ENCODE measurements around the gene NFIX.
A peak's percentile ranks its signal among the peaks of the same experiment; 100 is the strongest.

Gene NFIX

DNA sequence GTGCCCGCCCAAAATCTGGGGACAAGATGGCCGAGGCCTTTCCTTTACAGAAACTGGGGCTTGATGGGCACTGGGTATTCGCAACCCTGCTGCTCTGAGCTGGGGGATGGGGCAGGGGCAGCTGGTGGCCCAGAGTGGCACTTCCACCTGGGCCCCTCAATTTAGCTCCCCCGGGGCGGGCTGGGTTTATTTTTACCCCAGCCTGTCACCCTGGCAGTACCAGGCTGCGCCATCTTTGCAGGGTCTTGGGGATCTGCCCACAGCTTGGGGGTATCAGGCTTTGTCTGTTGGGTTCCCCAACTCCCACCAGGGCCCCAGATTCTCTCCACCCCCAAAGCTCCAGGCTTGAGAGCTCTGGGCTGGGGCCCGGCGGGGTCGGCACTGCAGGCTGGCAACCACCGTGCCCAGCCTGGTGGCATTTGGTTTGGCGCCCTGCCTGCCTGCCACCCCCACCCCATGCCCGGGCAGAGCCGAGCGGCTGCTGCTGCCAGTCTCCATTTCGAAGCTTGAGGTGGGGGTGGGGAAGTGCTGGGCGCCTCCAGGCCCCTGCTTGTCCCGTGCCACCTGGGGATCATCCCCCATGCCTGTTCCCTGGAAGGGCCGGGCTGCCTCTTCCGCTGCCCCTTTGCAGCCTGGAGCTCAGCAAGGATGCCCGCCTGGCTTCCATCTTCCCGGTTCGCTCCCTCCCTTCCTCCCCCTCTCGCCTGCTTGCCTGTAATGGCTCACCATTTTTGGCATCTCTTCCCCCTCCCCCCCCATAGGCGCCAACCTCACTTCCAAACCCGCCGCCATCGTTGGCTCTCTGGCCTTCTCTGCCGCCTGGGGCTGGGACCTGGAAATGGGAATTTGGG is 11.4 kb downstream of the NFIX start:
- CTCF ChIA-PET = interaction anchor here (1.0 to 3.9 kb wide), 13 partner anchors 9 to 88 kb away, joined by 3 to 28 read pairs (median 4); partner anchors contain the start of gene NFIX
- POLR2A ChIA-PET = no interaction called here
- no peak overlapping the region for H3K4me3 ChIP-seq (ENCODE audit: control insufficient read depth in 1 of 7, extremely low read depth in 1 of 7, insufficient read depth in 4 of 7, low read depth in 2 of 7, low read length in 6 of 7)
- H3K36me3 ChIP-seq (ENCODE audit: control insufficient read depth in 4 of 4, insufficient read depth in 4 of 4, low read length in 3 of 4) = peaks cover 0 to 6% (median 0%) of the 10 kb centered on the region in 4 experiments
- 93% methylated on average over 18 of the region's 28 CpGs for WGBS (ENCODE audit: insufficient coverage)
- H3K27me3 ChIP-seq (replicated peaks in 2 of 5; ENCODE audit: control insufficient read depth in 4 of 5, insufficient read depth in 5 of 5, low read length in 4 of 5) = peaks cover 0 to 40% (median 18%) of the 10 kb centered on the region in 5 experiments
- DNase-seq = no peak
- no peak overlapping the region for H3K27ac ChIP-seq (ENCODE audit: insufficient read depth in 1 of 2, low read depth in 1 of 2, low read length in 2 of 2, poor library complexity in 1 of 2, severe bottlenecking in 2 of 2)
- peaks cover 0 to 21% (median 10%) of the 10 kb centered on the region in 4 experiments for H3K4me1 ChIP-seq (ENCODE audit: control extremely low read depth in 1 of 4, control insufficient read depth in 4 of 4, insufficient read depth in 4 of 4, low read length in 3 of 4)
- no peaks in the 10 kb centered on the region for H3K9me3 ChIP-seq (ENCODE audit: control extremely low read depth in 1 of 5, control insufficient read depth in 4 of 5, insufficient read depth in 2 of 5, low read depth in 1 of 5, low read length in 4 of 5)

DNA sequence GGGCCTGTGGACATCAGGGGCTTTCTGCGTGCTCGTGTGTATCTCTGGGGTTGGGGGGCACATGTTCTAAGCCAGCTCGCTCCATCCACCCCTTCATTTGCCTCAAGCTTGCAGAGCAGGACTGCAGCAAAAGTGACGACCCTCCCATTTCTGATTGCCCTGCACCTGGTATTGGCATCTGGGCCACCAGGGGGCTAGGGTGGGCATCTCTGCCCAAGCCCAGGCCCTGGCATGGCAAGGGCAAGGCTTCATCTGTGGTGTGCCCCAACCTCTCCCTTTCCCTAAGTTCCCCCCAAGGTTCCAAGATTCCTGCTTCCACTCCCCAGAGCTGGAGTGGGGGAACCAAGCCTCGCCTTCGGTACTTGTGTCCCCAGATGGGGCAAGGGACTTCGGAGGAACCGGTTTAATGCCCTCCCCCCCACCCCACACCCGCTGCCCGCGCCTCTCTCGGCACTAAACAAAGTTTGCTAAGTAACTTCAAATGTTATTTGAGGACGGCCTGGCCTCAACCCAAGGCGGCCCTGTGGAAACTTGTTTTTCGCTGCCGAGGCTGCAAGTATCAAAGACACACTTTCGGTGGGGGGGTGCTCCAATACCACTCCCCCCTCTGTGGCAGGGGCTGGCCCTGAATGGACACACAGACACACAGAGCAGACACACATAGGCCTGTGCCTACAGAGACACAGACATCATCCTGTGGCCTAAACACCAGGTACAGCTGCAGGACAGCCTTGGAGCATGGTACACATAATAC is 12.2 kb downstream of the NFIX start:
- H3K4me1 ChIP-seq (ENCODE audit: control extremely low read depth in 1 of 4, control insufficient read depth in 4 of 4, insufficient read depth in 4 of 4, low read length in 3 of 4) = peaks cover 0 to 29% (median 15%) of the 10 kb centered on the region in 4 experiments
- no peak overlapping the region for H3K27ac ChIP-seq (ENCODE audit: insufficient read depth in 1 of 2, low read depth in 1 of 2, low read length in 2 of 2, poor library complexity in 1 of 2, severe bottlenecking in 2 of 2)
- peaks cover 0 to 48% (median 25%) of the 10 kb centered on the region in 5 experiments for H3K27me3 ChIP-seq (replicated peaks in 2 of 5; ENCODE audit: control insufficient read depth in 4 of 5, insufficient read depth in 5 of 5, low read length in 4 of 5)
- WGBS (ENCODE audit: insufficient coverage) = 91% methylated on average over 12 of the region's 17 CpGs
- DNase-seq = peak in 1 of 3 donors; percentile 28
- peaks cover 0 to 6% (median 0%) of the 10 kb centered on the region in 4 experiments for H3K36me3 ChIP-seq (ENCODE audit: control insufficient read depth in 4 of 4, insufficient read depth in 4 of 4, low read length in 3 of 4)
- ChIA-PET CTCF (interaction anchor here (0.9 to 3.9 kb wide), 9 partner anchors 13 to 87 kb away, joined by 3 to 28 read pairs (median 4); no protein-coding TSS in a partner anchor), POLR2A (no interaction called here)
- H3K4me3 ChIP-seq (ENCODE audit: control insufficient read depth in 1 of 7, extremely low read depth in 1 of 7, insufficient read depth in 4 of 7, low read depth in 2 of 7, low read length in 6 of 7) = no peak overlapping the region
- peaks cover 0 to 3% (median 0%) of the 10 kb centered on the region in 5 experiments for H3K9me3 ChIP-seq (ENCODE audit: control extremely low read depth in 1 of 5, control insufficient read depth in 4 of 5, insufficient read depth in 2 of 5, low read depth in 1 of 5, low read length in 4 of 5)

DNA sequence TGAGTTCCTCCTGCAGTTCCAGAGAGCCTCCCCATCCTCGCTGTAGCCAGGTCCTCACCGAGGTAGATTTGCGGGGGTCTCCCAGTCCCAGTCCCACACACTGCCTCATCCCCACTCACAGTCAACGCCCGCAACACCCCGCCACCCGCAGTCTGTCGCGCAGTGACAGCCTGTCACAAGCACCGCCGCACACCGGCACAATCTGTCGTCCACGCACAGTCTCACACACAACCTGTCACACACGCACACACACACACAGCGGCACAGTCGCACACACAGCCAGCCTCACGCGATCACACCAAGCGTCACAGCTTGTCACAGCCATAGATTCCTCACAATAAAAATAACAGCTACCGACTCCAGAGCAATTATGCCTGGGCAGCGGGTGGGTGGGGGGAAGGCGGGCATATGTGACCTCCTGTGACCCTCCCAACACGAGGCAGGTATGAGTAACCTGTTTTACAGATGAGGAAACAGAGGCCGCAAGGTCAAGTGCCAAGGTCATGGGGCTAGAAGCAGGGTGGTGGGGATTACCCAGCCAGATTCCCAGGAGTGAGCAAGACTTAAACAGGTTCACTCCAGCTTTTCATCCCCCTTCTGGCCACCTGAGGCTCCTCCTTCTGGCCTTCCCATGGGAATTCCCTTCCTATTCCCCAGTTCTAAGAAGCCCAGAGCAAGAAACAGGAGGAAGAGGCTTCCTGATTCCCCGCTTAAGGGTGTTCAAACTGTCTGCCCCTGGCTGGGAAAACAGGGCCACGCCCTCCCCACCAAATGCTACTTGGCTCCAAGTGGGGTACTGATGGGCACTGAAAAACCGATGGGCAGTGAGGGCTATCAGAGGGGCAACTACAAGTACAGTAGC is 13.9 kb downstream of the NFIX start:
- Histone ChIP-seq H3K4me1 (ENCODE audit: control extremely low read depth in 1 of 4, control insufficient read depth in 4 of 4, insufficient read depth in 4 of 4, low read length in 3 of 4) (peaks cover 0 to 46% (median 32%) of the 10 kb centered on the region in 4 experiments), H3K27ac (ENCODE audit: insufficient read depth in 1 of 2, low read depth in 1 of 2, low read length in 2 of 2, poor library complexity in 1 of 2, severe bottlenecking in 2 of 2) (no peak overlapping the region), H3K9me3 (ENCODE audit: control extremely low read depth in 1 of 5, control insufficient read depth in 4 of 5, insufficient read depth in 2 of 5, low read depth in 1 of 5, low read length in 4 of 5) (peaks cover 0 to 3% (median 0%) of the 10 kb centered on the region in 5 experiments), H3K27me3 (replicated peaks in 2 of 5; ENCODE audit: control insufficient read depth in 4 of 5, insufficient read depth in 5 of 5, low read length in 4 of 5) (peaks cover 0 to 64% (median 30%) of the 10 kb centered on the region in 5 experiments), H3K4me3 (ENCODE audit: control insufficient read depth in 1 of 7, extremely low read depth in 1 of 7, insufficient read depth in 4 of 7, low read depth in 2 of 7, low read length in 6 of 7) (no peak overlapping the region), H3K36me3 (ENCODE audit: control insufficient read depth in 4 of 4, insufficient read depth in 4 of 4, low read length in 3 of 4) (peaks cover 0 to 6% (median 0%) of the 10 kb centered on the region in 4 experiments)
- no peak for DNase-seq
- ChIA-PET CTCF (interaction anchor here (0.6 to 3.9 kb wide), 8 partner anchors 9 to 85 kb away, joined by 3 to 18 read pairs (median 6); no protein-coding TSS in a partner anchor), POLR2A (interaction anchor here (0.7 to 1.7 kb wide), 2 partner anchors 13 to 85 kb away, joined by 3 to 4 read pairs; no protein-coding TSS in a partner anchor)
- WGBS (ENCODE audit: insufficient coverage) = 94% methylated on average over 18 of the region's 28 CpGs

GRCh38 chr19:13010038-13010991 is 15.0 kb downstream of the NFIX start:
- no peak for DNase-seq
- ChIA-PET POLR2A (interaction anchor here (0.9 to 1.7 kb wide), 2 partner anchors 12 to 93 kb away, joined by 4 read pairs; no protein-coding TSS in a partner anchor), CTCF (interaction anchor here (0.9 to 3.4 kb wide), 8 partner anchors 10 to 253 kb away, joined by 3 to 12 read pairs (median 4); no protein-coding TSS in a partner anchor)
- H3K27me3 ChIP-seq (replicated peaks in 2 of 5; ENCODE audit: control insufficient read depth in 4 of 5, insufficient read depth in 5 of 5, low read length in 4 of 5) = peaks cover under 1 to 73% (median 37%) of the 10 kb centered on the region in 5 experiments
- 19% methylated on average over 47 of the region's 62 CpGs for WGBS (ENCODE audit: insufficient coverage)
- peak overlapping the region in 2 of 7 experiments; percentile 19 to 25 for H3K4me3 ChIP-seq (ENCODE audit: control insufficient read depth in 1 of 7, extremely low read depth in 1 of 7, insufficient read depth in 4 of 7, low read depth in 2 of 7, low read length in 6 of 7)
- H3K27ac ChIP-seq (ENCODE audit: insufficient read depth in 1 of 2, low read depth in 1 of 2, low read length in 2 of 2, poor library complexity in 1 of 2, severe bottlenecking in 2 of 2) = no peak overlapping the region
- H3K36me3 ChIP-seq (ENCODE audit: control insufficient read depth in 4 of 4, insufficient read depth in 4 of 4, low read length in 3 of 4) = peaks cover 0 to 6% (median 0%) of the 10 kb centered on the region in 4 experiments
- H3K9me3 ChIP-seq (ENCODE audit: control extremely low read depth in 1 of 5, control insufficient read depth in 4 of 5, insufficient read depth in 2 of 5, low read depth in 1 of 5, low read length in 4 of 5) = peaks cover 0 to 3% (median 0%) of the 10 kb centered on the region in 5 experiments
- peaks cover 0 to 55% (median 41%) of the 10 kb centered on the region in 4 experiments for H3K4me1 ChIP-seq (ENCODE audit: control extremely low read depth in 1 of 4, control insufficient read depth in 4 of 4, insufficient read depth in 4 of 4, low read length in 3 of 4)

DNA sequence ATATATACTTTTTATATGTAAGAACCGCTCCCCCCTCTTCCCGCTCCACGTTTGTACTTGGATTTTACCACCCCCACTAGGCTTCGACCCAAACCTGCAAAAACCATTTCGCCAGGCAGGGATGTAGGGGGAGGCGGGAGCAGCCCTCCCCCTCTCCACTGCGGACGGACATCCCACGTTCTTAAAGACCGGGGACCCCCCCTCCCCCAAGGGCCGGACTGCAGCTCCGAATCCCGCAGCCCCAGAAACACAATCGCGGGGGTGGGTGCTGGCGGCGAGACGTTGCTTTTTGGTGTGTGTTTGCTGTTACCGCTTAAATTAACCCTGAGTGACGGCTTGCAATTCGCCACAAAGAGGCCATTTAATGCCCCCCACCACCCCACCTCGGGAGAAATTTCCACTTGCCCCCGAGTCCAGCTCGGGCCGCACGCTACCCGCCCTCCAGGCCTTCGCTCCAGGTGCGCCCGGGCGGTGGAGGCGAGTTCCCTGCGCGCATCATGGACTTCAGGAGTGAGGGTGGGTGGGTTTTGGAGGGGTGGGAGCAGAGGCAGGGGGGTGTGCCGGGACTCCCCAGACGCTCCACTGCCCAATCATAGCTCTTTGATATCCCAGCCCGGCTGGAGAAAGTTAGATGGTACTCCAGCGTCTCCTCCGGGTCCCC is 15.8 kb downstream of the NFIX start:
- H3K4me1 ChIP-seq (ENCODE audit: control extremely low read depth in 1 of 4, control insufficient read depth in 4 of 4, insufficient read depth in 4 of 4, low read length in 3 of 4) = peaks cover 0 to 56% (median 42%) of the 10 kb centered on the region in 4 experiments
- H3K27ac ChIP-seq (ENCODE audit: insufficient read depth in 1 of 2, low read depth in 1 of 2, low read length in 2 of 2, poor library complexity in 1 of 2, severe bottlenecking in 2 of 2) = no peak overlapping the region
- H3K36me3 ChIP-seq (ENCODE audit: control insufficient read depth in 4 of 4, insufficient read depth in 4 of 4, low read length in 3 of 4) = peaks cover 0 to 6% (median 0%) of the 10 kb centered on the region in 4 experiments
- H3K27me3 ChIP-seq (replicated peaks in 2 of 5; ENCODE audit: control insufficient read depth in 4 of 5, insufficient read depth in 5 of 5, low read length in 4 of 5) = peaks cover 8 to 76% (median 45%) of the 10 kb centered on the region in 5 experiments
- H3K4me3 ChIP-seq (ENCODE audit: control insufficient read depth in 1 of 7, extremely low read depth in 1 of 7, insufficient read depth in 4 of 7, low read depth in 2 of 7, low read length in 6 of 7) = no peak overlapping the region
- peaks cover 0 to 3% (median 0%) of the 10 kb centered on the region in 5 experiments for H3K9me3 ChIP-seq (ENCODE audit: control extremely low read depth in 1 of 5, control insufficient read depth in 4 of 5, insufficient read depth in 2 of 5, low read depth in 1 of 5, low read length in 4 of 5)
- ChIA-PET POLR2A (interaction anchor here (0.7 to 1.7 kb wide), 4 partner anchors 11 to 93 kb away, joined by 3 to 4 read pairs (median 4); no protein-coding TSS in a partner anchor), CTCF (interaction anchor here (0.9 to 3.4 kb wide), 8 partner anchors 11 to 252 kb away, joined by 3 to 12 read pairs (median 4); no protein-coding TSS in a partner anchor)
- DNase-seq = no peak
- 19% methylated on average over 7 of the region's 39 CpGs for WGBS (ENCODE audit: insufficient coverage)

Data from common myeloid progenitor, CD34-positive (primary cell).